Measurements from ENCODE around the gene MTA2. TPM values are rescaled to one million over a fixed set of nuclear protein-coding genes. Genes with fewer than 3 reads are reported as not detected.

Gene MTA2
- total and polyA plus RNA-seq, 10 of the 15 experiments (the other 5 are each of a cell fraction or from before 2014, with no cell fraction given): 6.7 to 201 (median 113) TPM

DNA sequence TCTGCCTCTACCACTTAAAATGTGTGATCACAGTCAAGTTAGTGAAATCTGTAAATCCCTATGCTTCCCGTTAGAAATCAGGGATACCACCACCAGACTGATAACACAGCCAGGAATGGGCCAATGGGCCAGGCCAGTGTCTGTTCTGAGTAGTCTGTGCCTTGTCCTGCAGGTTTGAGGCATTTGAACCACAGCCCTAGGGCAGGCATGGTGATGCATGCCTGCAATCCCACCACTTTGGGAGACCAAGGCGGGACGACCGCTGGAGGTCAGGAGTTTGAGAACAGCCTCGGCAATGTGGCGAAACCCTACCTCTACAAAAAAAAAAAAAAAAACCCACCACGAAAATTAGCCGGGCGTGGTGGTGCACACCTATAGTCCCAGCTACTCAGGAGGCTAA lies 43.0 kb downstream of the MTA2 start:
- POLR2A ChIA-PET: interaction anchor here (0.7 to 11.4 kb wide), 7 partner anchors 12 to 134 kb away, joined by 3 to 188 read pairs (median 6); partner anchors contain the start of genes AHNAK, B3GAT3, CSKMT and EEF1G
- RAD21 ChIA-PET (ENCODE audit: unreplicated experiment): interaction anchor here (0.6 to 13.9 kb wide), 14 partner anchors 7 to 164 kb away, joined by 3 to 313 read pairs (median 10); partner anchors contain the start of genes AHNAK, C11orf98, CSKMT and EEF1G
- BruUV-seq (replicated peaks): no TSS peak
- in situ Hi-C loops (cut with MboI): loop anchor here (10.0 kb wide), 1 partner anchor 134 kb away; no protein-coding TSS in a partner anchor
- peak overlapping the region; percentile 26; the same call in 1 of the 2 replicates for H3K4me2 ChIP-seq (ENCODE audit: control insufficient read depth, insufficient read depth)
- intact Hi-C loops (cut with micrococcal nuclease; ENCODE audit: unreplicated experiment): no loop called here
- no peaks in the 10 kb centered on the region; the same call in none of the 2 replicates for H3K79me2 ChIP-seq (ENCODE audit: control insufficient read depth, insufficient read depth, low read length)
- CTCF ChIA-PET: interaction anchor here (0.7 to 7.5 kb wide), 17 partner anchors 8 to 219 kb away, joined by 3 to 246 read pairs (median 7); partner anchors contain the start of genes AHNAK and TUT1
- no peak overlapping the region for H3K9ac ChIP-seq (ENCODE audit: control insufficient read depth, insufficient read depth, low read length)
- peaks cover 13 to 22% of the 10 kb centered on the region in 2 experiments; a peak in 3 of 4 replicates for H3K36me3 ChIP-seq (ENCODE audit: control insufficient read depth in 2 of 2, insufficient read depth in 2 of 2, low read length in 1 of 2)
- SMC1A ChIA-PET (ENCODE audit: uncharacterized antibody, unreplicated experiment): interaction anchor here (0.8 to 11.4 kb wide), 15 partner anchors 8 to 214 kb away, joined by 3 to 212 read pairs (median 6); partner anchors contain the start of gene EEF1G
- DNase-seq (ENCODE audit: low read depth, low spot score) (no peak), ATAC-seq (no peak), FAIRE-seq (no peak)
- H3K27ac ChIP-seq (ENCODE audit: control insufficient read depth, insufficient read depth): peak overlapping the region; percentile 99
- TF ChIP-seq ZNF384 (IDR thresholded peaks at IDR 0.05; ENCODE audit: borderline replicate concordance, low read depth, low read length): 0 out of 2 replicates have a peak, but pooled peaks have one; percentile 32
- TF ChIP-seq, protein P1, sequence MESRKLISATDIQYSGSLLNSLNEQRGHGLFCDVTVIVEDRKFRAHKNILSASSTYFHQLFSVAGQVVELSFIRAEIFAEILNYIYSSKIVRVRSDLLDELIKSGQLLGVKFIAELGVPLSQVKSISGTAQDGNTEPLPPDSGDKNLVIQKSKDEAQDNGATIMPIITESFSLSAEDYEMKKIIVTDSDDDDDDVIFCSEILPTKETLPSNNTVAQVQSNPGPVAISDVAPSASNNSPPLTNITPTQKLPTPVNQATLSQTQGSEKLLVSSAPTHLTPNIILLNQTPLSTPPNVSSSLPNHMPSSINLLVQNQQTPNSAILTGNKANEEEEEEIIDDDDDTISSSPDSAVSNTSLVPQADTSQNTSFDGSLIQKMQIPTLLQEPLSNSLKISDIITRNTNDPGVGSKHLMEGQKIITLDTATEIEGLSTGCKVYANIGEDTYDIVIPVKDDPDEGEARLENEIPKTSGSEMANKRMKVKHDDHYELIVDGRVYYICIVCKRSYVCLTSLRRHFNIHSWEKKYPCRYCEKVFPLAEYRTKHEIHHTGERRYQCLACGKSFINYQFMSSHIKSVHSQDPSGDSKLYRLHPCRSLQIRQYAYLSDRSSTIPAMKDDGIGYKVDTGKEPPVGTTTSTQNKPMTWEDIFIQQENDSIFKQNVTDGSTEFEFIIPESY (IDR thresholded peaks at IDR 0.05): no peak
- TF ChIP-seq RELA (IDR thresholded peaks at IDR 0.05; ENCODE audit: borderline replicate concordance, partially characterized antibody): no peak
- peak; percentile 50 for TF ChIP-seq POLR2A (IDR thresholded peaks at IDR 0.05; ENCODE audit: low read depth, low read length)
- no peak overlapping the region for H2AFZ ChIP-seq (ENCODE audit: control insufficient read depth, low read depth, low read length)
- no peaks in the 10 kb centered on the region for H3K9me3 ChIP-seq (replicated peaks; ENCODE audit: control insufficient read depth, insufficient read depth, low read length)
- peaks cover 66% of the 10 kb centered on the region for H3K4me1 ChIP-seq (ENCODE audit: control insufficient read depth, insufficient read depth, low read length)
- WGBS (ENCODE audit: insufficient coverage, insufficient replicate concordance, low lambda C conversion rate, missing lambda C conversion rate): 76% methylated on average over 5 of the region's 9 CpGs
- no peak overlapping the region for H3K4me3 ChIP-seq
- no peaks in the 10 kb centered on the region for H3K27me3 ChIP-seq (replicated peaks in 1 of 2; ENCODE audit: control insufficient read depth in 2 of 2, insufficient read depth in 2 of 2, low read length in 1 of 2)
- no peaks in the 10 kb centered on the region for H4K20me1 ChIP-seq (ENCODE audit: control insufficient read depth, insufficient read depth)

All from GM12878 (cell line).